A673 (cell line): ENCODE results near the gene TTC7B. TPM values are rescaled to one million over a fixed set of nuclear protein-coding genes. Genes with fewer than 3 reads are reported as not detected.

Source experiments
- BruUV-seq: library from RNA; stranded (reverse); fragments of 400-500 nt; replicated peaks from 2 replicates; lab custom pipeline; 2021; lab: Mats Ljungman, UMichigan
- CTCF ChIA-PET: fragments of 300-600 bp; sonication (Branson Sonifier 250); formaldehyde crosslinking; loops from one replicate; lab custom pipeline; 2022; ENCODE audit warnings: antibody characterized with exemption; lab: Charles Lee
- POLR2A ChIA-PET: fragments of 300-600 bp; sonication (Branson Sonifier 250); formaldehyde crosslinking; loops from one replicate; lab custom pipeline; 2022; ENCODE audit warnings: antibody characterized with exemption; ENCODE audit not compliant: low non-redundant PET; lab: Charles Lee
- DNase-seq: peaks from one replicate; pipeline ENCODE4 v3.0.0-alpha.2; 2015; ENCODE audit warnings: low spot score
- H3K27ac ChIP-seq: fragments of 200-600 bp; sonication (generic); 2 replicates; pipeline ENCODE4 v1.5.1; 2016; ENCODE audit warnings: mixed run types, low read depth, mild to moderate bottlenecking, mixed read lengths, antibody characterized with exemption, low read length; ENCODE audit not compliant: poor library complexity, severe bottlenecking
- H3K27me3 ChIP-seq: fragments of 200-600 bp; sonication (generic); replicated peaks from 2 replicates; pipeline ENCODE4 v1.6.1; 2017; ENCODE audit warnings: mixed run types, low read depth, mild to moderate bottlenecking, mixed read lengths, antibody characterized with exemption, low read length; ENCODE audit not compliant: insufficient read depth, poor library complexity
- H3K36me3 ChIP-seq: fragments of 200-600 bp; sonication (generic); 2 replicates; pipeline ENCODE4 v1.6.1; 2016; ENCODE audit warnings: mixed run types, mild to moderate bottlenecking, mixed read lengths, antibody characterized with exemption, low read length; ENCODE audit not compliant: insufficient read depth, poor library complexity, severe bottlenecking
- H3K4me1 ChIP-seq: fragments of 200-600 bp; sonication (generic); 2 replicates; pipeline ENCODE4 v1.6.1; 2017; ENCODE audit warnings: mixed run types, mild to moderate bottlenecking, mixed read lengths, antibody characterized with exemption, low read length; ENCODE audit not compliant: insufficient read depth, poor library complexity, severe bottlenecking
- H3K4me3 ChIP-seq: fragments of 200-600 bp; sonication (generic); 2 replicates; pipeline ENCODE4 v1.5.1; 2016; ENCODE audit warnings: low read depth, mixed run types, mild to moderate bottlenecking, mixed read lengths, low read length; ENCODE audit not compliant: poor library complexity, severe bottlenecking
- H3K9me3 ChIP-seq: fragments of 200-600 bp; sonication (generic); 2 replicates; pipeline ENCODE4 v1.6.1; 2016; ENCODE audit warnings: mixed run types, low read depth, mild to moderate bottlenecking, mixed read lengths, antibody characterized with exemption, low read length; ENCODE audit not compliant: poor library complexity, severe bottlenecking
- EZH2 ChIP-seq: fragments of 200-600 bp; sonication (generic); IDR thresholded peaks from 2 replicates; pipeline ENCODE4 v1.6.1; 2017; ENCODE audit warnings: borderline replicate concordance, low read depth, mild to moderate bottlenecking, mixed read lengths, antibody characterized with exemption, low read length; ENCODE audit not compliant: poor library complexity, severe bottlenecking
- intact Hi-C: fragments of 100-400 bp; cut with micrococcal nuclease; formaldehyde crosslinking; loops from one replicate; pipeline ENCODE4 v1.10.0; 2022; ENCODE audit not compliant: unreplicated experiment
- total RNA-seq: library from RNA; stranded (reverse); gene quantifications from 2 replicates; pipeline ENCODE4 v1.2.3, GENCODE V29; 2021
- TF ChIP-seq, protein P1 (sequence below): fragments of 300-800, 200-600 bp; sonication (generic); conservative IDR thresholded peaks from 2 replicates; pipeline ENCODE4 v1.5.1; 2017; ENCODE audit warnings: low read depth, mild to moderate bottlenecking, antibody characterized with exemption, low read length, moderate library complexity, mixed read lengths

Gene TTC7B
- total RNA-seq, 1 experiment from 2014 or later, result 39.2 TPM

DNA sequence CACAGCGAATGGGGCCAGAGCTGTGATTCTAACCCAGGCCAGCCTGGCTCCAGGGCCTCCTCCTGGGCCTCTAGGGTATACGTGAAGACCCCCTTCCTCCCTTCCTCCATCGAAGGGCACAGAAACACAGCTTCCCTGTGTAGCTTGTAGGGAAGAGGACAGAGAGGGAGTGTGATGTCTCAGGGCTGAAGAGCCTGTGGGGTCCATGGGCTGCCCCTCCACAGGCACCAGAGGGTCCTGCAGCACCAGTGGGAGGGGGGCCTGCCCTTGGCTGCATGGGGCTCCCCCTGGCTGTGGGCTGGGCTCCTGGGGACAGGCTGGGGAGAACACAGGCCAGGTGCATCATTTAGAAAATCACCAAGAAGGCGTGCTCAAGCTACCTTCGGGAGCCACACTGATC is 240.9 kb downstream of the TTC7B start:
- intact Hi-C loops, result no loop called here
- no peak for DNase-seq
- no peak overlapping the region for H3K4me3 ChIP-seq
- no peak overlapping the region for H3K27ac ChIP-seq
- TF ChIP-seq, protein P1, sequence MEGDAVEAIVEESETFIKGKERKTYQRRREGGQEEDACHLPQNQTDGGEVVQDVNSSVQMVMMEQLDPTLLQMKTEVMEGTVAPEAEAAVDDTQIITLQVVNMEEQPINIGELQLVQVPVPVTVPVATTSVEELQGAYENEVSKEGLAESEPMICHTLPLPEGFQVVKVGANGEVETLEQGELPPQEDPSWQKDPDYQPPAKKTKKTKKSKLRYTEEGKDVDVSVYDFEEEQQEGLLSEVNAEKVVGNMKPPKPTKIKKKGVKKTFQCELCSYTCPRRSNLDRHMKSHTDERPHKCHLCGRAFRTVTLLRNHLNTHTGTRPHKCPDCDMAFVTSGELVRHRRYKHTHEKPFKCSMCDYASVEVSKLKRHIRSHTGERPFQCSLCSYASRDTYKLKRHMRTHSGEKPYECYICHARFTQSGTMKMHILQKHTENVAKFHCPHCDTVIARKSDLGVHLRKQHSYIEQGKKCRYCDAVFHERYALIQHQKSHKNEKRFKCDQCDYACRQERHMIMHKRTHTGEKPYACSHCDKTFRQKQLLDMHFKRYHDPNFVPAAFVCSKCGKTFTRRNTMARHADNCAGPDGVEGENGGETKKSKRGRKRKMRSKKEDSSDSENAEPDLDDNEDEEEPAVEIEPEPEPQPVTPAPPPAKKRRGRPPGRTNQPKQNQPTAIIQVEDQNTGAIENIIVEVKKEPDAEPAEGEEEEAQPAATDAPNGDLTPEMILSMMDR, result no peak
- TF ChIP-seq EZH2, result no peak
- POLR2A ChIA-PET, result no interaction called here
- no peaks in the 10 kb centered on the region for H3K27me3 ChIP-seq
- BruUV-seq, result no TSS peak
- no peaks in the 10 kb centered on the region for H3K36me3 ChIP-seq
- H3K9me3 ChIP-seq, result no peaks in the 10 kb centered on the region
- CTCF ChIA-PET, result no interaction called here
- H3K4me1 ChIP-seq, result no peaks in the 10 kb centered on the region

DNA sequence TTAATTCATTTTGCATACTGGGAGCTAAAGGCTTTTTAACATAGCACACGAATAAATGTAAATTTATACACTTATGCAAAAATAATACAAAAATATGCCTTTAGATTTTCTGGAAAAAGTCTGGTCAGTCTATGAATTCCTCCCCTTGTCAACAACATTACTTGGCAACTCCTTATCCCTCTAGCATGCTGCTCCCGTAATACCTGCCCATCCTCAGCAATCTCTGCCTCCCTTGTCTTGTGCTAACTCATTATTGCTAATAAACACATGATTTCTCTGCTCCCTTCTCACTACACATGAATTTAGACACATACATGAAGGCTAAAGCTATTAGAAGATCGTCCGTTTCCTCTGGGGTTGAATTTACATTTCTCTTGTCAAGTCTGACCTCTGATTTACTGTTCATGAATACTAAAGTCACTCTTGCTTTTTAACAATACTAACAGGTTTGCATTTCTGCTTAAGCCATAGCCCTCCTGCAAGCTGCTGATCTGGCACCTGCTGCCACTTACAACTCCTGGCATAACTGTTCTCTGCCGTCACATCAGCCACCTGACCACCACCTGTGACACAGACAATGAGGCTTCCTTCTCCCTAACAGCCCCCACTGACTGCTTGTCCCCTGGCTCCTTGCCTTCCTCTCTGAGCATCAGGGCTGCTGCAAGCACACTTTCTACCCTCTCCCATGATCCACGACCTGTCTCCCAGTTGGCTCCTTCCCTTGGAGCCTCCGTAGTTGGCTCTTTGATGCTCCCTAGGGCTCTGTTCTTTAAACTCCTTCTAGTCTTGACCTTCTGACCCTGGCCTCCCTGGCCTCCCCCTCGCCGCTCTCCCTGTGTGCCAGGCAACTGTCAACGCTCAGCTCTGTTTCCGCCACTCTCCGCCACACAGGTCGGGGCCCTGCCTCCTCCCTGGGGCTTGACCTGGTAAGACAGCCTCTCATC is 241.8 kb downstream of the TTC7B start:
- intact Hi-C loops, result no loop called here
- CTCF ChIA-PET, result no interaction called here
- no peak for TF ChIP-seq EZH2
- TF ChIP-seq, protein P1, result no peak
- DNase-seq, result no peak
- no TSS peak for BruUV-seq
- Histone ChIP-seq H3K27ac (no peak overlapping the region), H3K4me3 (no peak overlapping the region), H3K27me3 (no peaks in the 10 kb centered on the region), H3K36me3 (no peaks in the 10 kb centered on the region), H3K9me3 (no peaks in the 10 kb centered on the region), H3K4me1 (no peaks in the 10 kb centered on the region)
- POLR2A ChIA-PET, result no interaction called here

DNA sequence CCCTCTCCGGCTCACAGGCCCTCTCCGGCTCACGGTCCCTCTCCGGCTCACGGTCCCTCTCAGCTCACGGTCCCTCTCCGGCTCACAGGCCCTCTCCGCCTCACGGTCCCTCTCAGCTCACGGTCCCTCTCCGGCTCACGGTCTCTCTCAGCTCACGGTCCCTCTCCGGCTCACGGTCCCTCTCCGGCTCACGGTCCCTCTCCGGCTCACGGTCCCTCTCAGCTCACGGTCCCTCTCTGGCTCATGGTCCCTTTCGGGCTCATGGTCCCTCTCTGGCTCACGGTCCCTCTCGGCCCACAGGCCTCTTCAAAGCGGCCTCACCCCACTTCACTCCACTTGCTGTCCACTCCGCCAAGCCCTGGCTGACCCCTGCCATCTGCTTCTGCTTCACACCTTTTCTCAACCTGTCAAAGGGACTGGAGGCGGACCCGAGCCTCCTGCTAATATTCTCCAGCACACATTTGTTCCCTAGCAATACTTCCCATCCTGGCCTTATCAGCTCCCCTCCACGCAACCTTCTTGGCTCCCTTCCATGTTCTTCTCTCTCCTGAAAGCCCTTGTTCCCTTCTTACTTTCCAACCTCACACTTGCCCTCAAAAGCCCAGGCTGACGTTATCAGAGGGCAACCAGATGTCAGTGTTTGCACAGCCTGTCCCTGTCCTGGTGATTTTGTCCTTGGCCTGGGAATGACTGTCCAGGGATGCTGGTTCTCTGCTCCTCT is 242.7 kb downstream of the TTC7B start:
- BruUV-seq, result no TSS peak

More for the DNA sequence above, 242.7 kb downstream of the TTC7B start:
- H3K9me3 ChIP-seq, result no peaks in the 10 kb centered on the region
- POLR2A ChIA-PET, result interaction anchor here (0.6 kb wide), 1 partner anchor 16 kb away, joined by 4 read pairs; no protein-coding TSS in a partner anchor
- H3K27me3 ChIP-seq, result no peaks in the 10 kb centered on the region
- CTCF ChIA-PET, result no interaction called here
- H3K27ac ChIP-seq, result no peak overlapping the region
- H3K36me3 ChIP-seq, result no peaks in the 10 kb centered on the region
- no peak for DNase-seq
- intact Hi-C loops, result no loop called here
- no peaks in the 10 kb centered on the region for H3K4me1 ChIP-seq
- H3K4me3 ChIP-seq, result no peak overlapping the region
- TF ChIP-seq EZH2, result no peak
- TF ChIP-seq, protein P1, result no peak
